Mesendoderm (in vitro differentiated cells): ENCODE measurements around the gene MYMX.

Source experiments
- DNase-seq: peaks from one replicate; pipeline ENCODE4 v3.0.0; 2013
- H2AK5ac ChIP-seq: 2 replicates; pipeline ENCODE4 v1.6.1; 2013; ENCODE audit warnings: low read length, inconsistent platforms
- H2BK120ac ChIP-seq: 2 replicates; pipeline ENCODE4 v1.6.1; 2013; ENCODE audit warnings: low read depth, mild to moderate bottlenecking, low read length, moderate library complexity, mixed read lengths
- H2BK15ac ChIP-seq: replicated peaks from 2 replicates; pipeline ENCODE4 v1.6.1; 2013; ENCODE audit warnings: low read depth, mild to moderate bottlenecking, moderate library complexity
- H2BK5ac ChIP-seq: 2 replicates; pipeline ENCODE4 v1.6.1; 2013; ENCODE audit warnings: low read length, inconsistent platforms
- H3K18ac ChIP-seq: 2 replicates; pipeline ENCODE4 v1.6.1; 2013; ENCODE audit warnings: mild to moderate bottlenecking, low read length, mixed read lengths
- H3K23ac ChIP-seq: one replicate; pipeline ENCODE4 v1.6.1; 2013; ENCODE audit warnings: low read length
- H3K27ac ChIP-seq: 2 replicates; pipeline ENCODE4 v1.5.1; 2013; ENCODE audit warnings: low read depth, mild to moderate bottlenecking, inconsistent platforms, low read length, moderate library complexity
- H3K27me3 ChIP-seq: 2 replicates; pipeline ENCODE4 v1.6.1; 2013; ENCODE audit warnings: low read length, control low read depth, mild to moderate bottlenecking, inconsistent platforms; ENCODE audit not compliant: insufficient read depth, poor library complexity
- H3K36me3 ChIP-seq: 2 replicates; pipeline ENCODE4 v1.6.1; 2013; ENCODE audit warnings: low read length, inconsistent platforms; ENCODE audit not compliant: control insufficient read depth, insufficient read depth
- H3K4ac ChIP-seq: one replicate; pipeline ENCODE4 v1.6.1; 2013; ENCODE audit warnings: low read depth, mild to moderate bottlenecking, low read length, moderate library complexity
- H3K4me1 ChIP-seq: 2 replicates; pipeline ENCODE4 v1.6.1; 2013; ENCODE audit warnings: low read depth, low read length, inconsistent platforms; ENCODE audit not compliant: control insufficient read depth
- H3K4me2 ChIP-seq: 2 replicates; pipeline ENCODE4 v1.6.1; 2013; ENCODE audit warnings: low read length
- H3K4me3 ChIP-seq: 2 replicates; pipeline ENCODE4 v1.5.1; 2013; ENCODE audit warnings: mild to moderate bottlenecking, low read length
- H3K56ac ChIP-seq: one replicate; pipeline ENCODE4 v1.6.1; 2013; ENCODE audit warnings: low read length
- H3K79me1 ChIP-seq: 2 replicates; pipeline ENCODE4 v1.6.1; 2013; ENCODE audit warnings: low read length, inconsistent platforms
- H3K79me2 ChIP-seq: 2 replicates; pipeline ENCODE4 v1.6.1; 2013; ENCODE audit warnings: mild to moderate bottlenecking, low read length; ENCODE audit not compliant: control insufficient read depth, insufficient read depth
- H3K9ac ChIP-seq: 2 replicates; pipeline ENCODE4 v1.6.1; 2013; ENCODE audit warnings: low read length, inconsistent platforms
- H4K5ac ChIP-seq: one replicate; pipeline ENCODE4 v1.6.1; 2013; ENCODE audit warnings: low read length
- H4K8ac ChIP-seq: one replicate; pipeline ENCODE4 v1.6.1; 2013; ENCODE audit warnings: low read depth, mild to moderate bottlenecking, control low read depth, low read length, moderate library complexity
- WGBS: extraction: QIAGEN DNeasy Blood & Tissue Kit; methylation state at CpG from one replicate; pipeline ENCODE4 v1.1.7; 2013; ENCODE audit warnings: low lambda C conversion rate, missing lambda C conversion rate; ENCODE audit not compliant: insufficient coverage; ENCODE audit errors: extremely low coverage; 5-methylcytosine and 5-hydroxymethylcytosine counted together

The MYMX gene

GRCh38 chr6:44203955-44204354 lies 12.8 kb upstream of the MYMX start:
- no peak for DNase-seq
- Histone ChIP-seq H3K4ac (no peak overlapping the region), H4K8ac (no peak overlapping the region), H2BK120ac (no peak overlapping the region), H3K4me2 (no peak overlapping the region), H3K23ac (no peak overlapping the region), H3K18ac (no peak overlapping the region), H3K4me3 (no peak overlapping the region), H3K27ac (no peak overlapping the region), H2BK5ac (no peak overlapping the region), H3K36me3 (no peaks in the 10 kb centered on the region), H3K27me3 (no peaks in the 10 kb centered on the region), H3K56ac (peak overlapping the region; percentile 49), H3K79me1 (no peaks in the 10 kb centered on the region), H2BK15ac (no peak overlapping the region), H3K9ac (no peak overlapping the region), H2AK5ac (no peak overlapping the region), H3K4me1 (peaks cover 25% of the 10 kb centered on the region), H4K5ac (no peak overlapping the region), H3K79me2 (no peaks in the 10 kb centered on the region)
- WGBS: no CpG with 5 or more reads among the region's 6 CpGs

DNA sequence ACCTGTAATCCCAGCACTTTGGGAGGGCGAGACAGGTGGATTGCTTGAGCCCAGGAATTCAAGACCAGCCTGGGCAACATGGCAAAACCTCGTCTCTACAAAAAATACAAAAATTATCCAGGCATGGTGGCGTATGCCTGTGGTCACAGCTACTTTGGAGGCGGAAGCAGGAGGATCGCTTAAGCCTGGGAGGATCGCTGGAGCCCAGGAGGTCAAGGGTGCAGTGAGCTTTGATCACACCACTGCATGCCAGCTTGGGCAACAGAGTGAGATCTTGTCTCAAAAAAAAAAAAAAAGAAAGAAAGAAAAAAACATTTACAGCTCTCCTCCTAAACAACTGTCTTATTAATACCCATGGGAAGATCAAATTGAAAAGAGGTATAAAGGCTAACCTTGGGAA lies 8.8 kb upstream of the MYMX start:
- H2BK120ac ChIP-seq: no peak overlapping the region
- no peak overlapping the region for H4K5ac ChIP-seq
- no peak overlapping the region for H3K9ac ChIP-seq
- H2BK5ac ChIP-seq: no peak overlapping the region
- no peak overlapping the region for H2AK5ac ChIP-seq
- no peaks in the 10 kb centered on the region for H3K79me1 ChIP-seq
- no peak for DNase-seq
- H3K36me3 ChIP-seq: no peaks in the 10 kb centered on the region
- no peak overlapping the region for H2BK15ac ChIP-seq
- H3K18ac ChIP-seq: no peak overlapping the region
- no CpG with 5 or more reads among the region's 6 CpGs for WGBS
- H3K79me2 ChIP-seq: no peaks in the 10 kb centered on the region
- H3K27me3 ChIP-seq: no peaks in the 10 kb centered on the region
- H3K4me2 ChIP-seq: no peak overlapping the region
- no peak overlapping the region for H3K56ac ChIP-seq
- no peak overlapping the region for H3K4me3 ChIP-seq
- no peak overlapping the region for H3K27ac ChIP-seq
- H3K4ac ChIP-seq: no peak overlapping the region
- H3K4me1 ChIP-seq: peaks cover 7% of the 10 kb centered on the region
- no peak overlapping the region for H4K8ac ChIP-seq
- no peak overlapping the region for H3K23ac ChIP-seq

GRCh38 chr6:44211284-44211683 lies 5.4 kb upstream of the MYMX start:
- Histone ChIP-seq H2BK120ac (no peak overlapping the region), H3K4me3 (no peak overlapping the region), H2BK15ac (no peak overlapping the region), H3K27ac (no peak overlapping the region), H3K23ac (no peak overlapping the region), H3K4ac (no peak overlapping the region), H3K9ac (no peak overlapping the region), H2AK5ac (no peak overlapping the region), H3K27me3 (no peaks in the 10 kb centered on the region), H4K5ac (no peak overlapping the region), H3K79me2 (no peaks in the 10 kb centered on the region), H4K8ac (no peak overlapping the region), H2BK5ac (no peak overlapping the region), H3K36me3 (no peaks in the 10 kb centered on the region), H3K56ac (no peak overlapping the region), H3K4me1 (peaks cover 3% of the 10 kb centered on the region), H3K18ac (no peak overlapping the region), H3K4me2 (no peak overlapping the region), H3K79me1 (no peaks in the 10 kb centered on the region)
- DNase-seq: no peak
- 100% methylated on average over 1 of the region's 3 CpGs for WGBS

GRCh38 chr6:44214307-44214706 lies 2.4 kb upstream of the MYMX start:
- WGBS: no CpG with 5 or more reads among the region's 6 CpGs
- Histone ChIP-seq H4K5ac (no peak overlapping the region), H3K79me1 (no peaks in the 10 kb centered on the region)

DNA sequence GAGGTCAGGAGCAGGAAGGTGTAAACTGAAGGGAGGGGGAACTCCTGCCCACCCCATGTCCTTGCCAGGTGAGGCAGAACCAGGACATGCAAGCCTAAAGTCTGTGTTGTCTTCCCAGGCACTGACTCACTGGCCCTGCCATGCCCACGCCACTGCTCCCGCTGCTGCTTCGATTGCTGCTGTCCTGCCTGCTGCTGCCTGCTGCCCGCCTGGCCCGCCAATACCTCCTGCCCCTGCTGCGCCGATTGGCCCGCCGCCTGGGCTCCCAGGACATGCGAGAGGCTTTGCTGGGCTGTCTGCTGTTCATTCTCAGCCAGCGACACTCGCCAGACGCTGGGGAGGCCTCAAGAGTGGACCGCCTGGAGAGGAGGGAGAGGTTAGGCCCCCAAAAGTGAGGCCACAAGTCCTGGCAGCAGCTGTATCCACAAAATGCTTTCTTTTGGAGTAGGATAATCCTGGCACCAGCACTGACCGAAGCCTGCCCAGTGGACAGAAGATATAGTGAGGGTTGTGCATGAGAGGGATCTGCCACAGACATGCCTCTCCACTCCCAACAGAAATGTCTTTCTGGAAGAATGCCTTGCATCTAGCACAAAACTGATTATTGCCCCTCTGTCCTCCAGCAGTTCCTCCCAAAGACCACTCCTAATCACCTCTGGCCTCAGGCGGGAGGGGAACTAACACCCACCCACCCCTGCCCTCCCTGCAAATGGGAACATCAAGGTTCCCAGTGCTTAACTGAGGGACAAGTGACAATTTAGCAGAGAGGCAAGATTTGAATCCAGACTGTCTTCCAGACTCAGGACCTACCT lies 812 bp downstream of the MYMX start:
- H3K18ac ChIP-seq: no peak overlapping the region
- H2BK5ac ChIP-seq: no peak overlapping the region
- no peaks in the 10 kb centered on the region for H3K79me2 ChIP-seq
- H2BK120ac ChIP-seq: no peak overlapping the region
- H3K4ac ChIP-seq: peak overlapping the region; percentile 1
- H3K9ac ChIP-seq: peak overlapping the region; percentile 18
- H3K23ac ChIP-seq: no peak overlapping the region
- H2AK5ac ChIP-seq: no peak overlapping the region
- H3K36me3 ChIP-seq: no peaks in the 10 kb centered on the region
- peak; percentile 35 for DNase-seq
- no peak overlapping the region for H4K8ac ChIP-seq
- H2BK15ac ChIP-seq: no peak overlapping the region
- no peak overlapping the region for H4K5ac ChIP-seq
- H3K27ac ChIP-seq: no peak overlapping the region
- H3K79me1 ChIP-seq: no peaks in the 10 kb centered on the region
- H3K56ac ChIP-seq: peak overlapping the region; percentile 47
- no peak overlapping the region for H3K4me2 ChIP-seq
- no CpG with 5 or more reads among the region's 16 CpGs for WGBS
- H3K4me3 ChIP-seq: no peak overlapping the region
- H3K4me1 ChIP-seq: peaks cover 17% of the 10 kb centered on the region
- no peaks in the 10 kb centered on the region for H3K27me3 ChIP-seq

More at GRCh38 chr6:44214307-44214706, 2.4 kb upstream of the MYMX start:
- no peaks in the 10 kb centered on the region for H3K36me3 ChIP-seq
- H3K4me2 ChIP-seq: no peak overlapping the region
- peaks cover 13% of the 10 kb centered on the region for H3K4me1 ChIP-seq
- DNase-seq: no peak
- no peak overlapping the region for H3K9ac ChIP-seq
- no peak overlapping the region for H3K4me3 ChIP-seq
- no peak overlapping the region for H2BK120ac ChIP-seq
- H2AK5ac ChIP-seq: no peak overlapping the region
- H2BK15ac ChIP-seq: no peak overlapping the region
- no peak overlapping the region for H3K23ac ChIP-seq
- no peak overlapping the region for H4K8ac ChIP-seq
- H2BK5ac ChIP-seq: no peak overlapping the region
- no peaks in the 10 kb centered on the region for H3K27me3 ChIP-seq
- H3K4ac ChIP-seq: no peak overlapping the region
- H3K27ac ChIP-seq: no peak overlapping the region
- no peaks in the 10 kb centered on the region for H3K79me2 ChIP-seq
- H3K56ac ChIP-seq: no peak overlapping the region
- no peak overlapping the region for H3K18ac ChIP-seq
